ENCODE measurements around the gene LCN1.
"Not testable (repeated sequence)": the region's sequence is repeated elsewhere in the genome, so short reads cannot be mapped to it uniquely, and the experiment has no call there.

The LCN1 gene

GRCh38 chr9:135549478-135550343, 28.5 kb downstream of the LCN1 start:
- DNase-seq, result not testable (repeated sequence)

GRCh38 chr9:135550344-135550918, 29.2 kb downstream of the LCN1 start:
- DNase-seq, result no peak

- DNase-seq, result no peak
Observed at GRCh38 chr9:135551031-135551430, 29.8 kb downstream of the LCN1 start.

GRCh38 chr9:135551456-135551855, 30.2 kb downstream of the LCN1 start:
- DNase-seq, result no peak

GRCh38 chr9:135552021-135552697, 30.9 kb downstream of the LCN1 start:
- no peak for DNase-seq

- no peak for DNase-seq
Observed at GRCh38 chr9:135552698-135553171, 31.5 kb downstream of the LCN1 start.

GRCh38 chr9:135554718-135555117, 33.5 kb downstream of the LCN1 start:
- no peak for DNase-seq

GRCh38 chr9:135555203-135555602, 34.0 kb downstream of the LCN1 start:
- DNase-seq, result no peak

GRCh38 chr9:135555910-135556309, 34.7 kb downstream of the LCN1 start:
- no peak for DNase-seq

- no peak for DNase-seq
Observed at GRCh38 chr9:135559606-135560005, 38.4 kb downstream of the LCN1 start.

- no peak for DNase-seq
Observed at GRCh38 chr9:135561391-135562234, 40.4 kb downstream of the LCN1 start, which contains the start of gene PAEP. TSS of gene PAEP (plus strand) at chr9:135561756.

- DNase-seq, result no peak
Observed at GRCh38 chr9:135562235-135562745, 41.0 kb downstream of the LCN1 start.

- DNase-seq, result no peak
Observed at GRCh38 chr9:135563039-135563476, 41.8 kb downstream of the LCN1 start.

GRCh38 chr9:135563858-135564257, 42.6 kb downstream of the LCN1 start:
- DNase-seq, result no peak

GRCh38 chr9:135565141-135565628, 43.9 kb downstream of the LCN1 start:
- DNase-seq, result no peak

GRCh38 chr9:135565636-135566035, 44.4 kb downstream of the LCN1 start:
- no peak for DNase-seq

GRCh38 chr9:135566552-135566951, 45.3 kb downstream of the LCN1 start:
- no peak for DNase-seq

GRCh38 chr9:135567311-135567710, 46.1 kb downstream of the LCN1 start:
- DNase-seq, result no peak

GRCh38 chr9:135568026-135568425, 46.8 kb downstream of the LCN1 start:
- no peak for DNase-seq

- no peak for DNase-seq
Observed at GRCh38 chr9:135570456-135570855, 49.2 kb downstream of the LCN1 start.

- no peak for DNase-seq
Observed at GRCh38 chr9:135572233-135572632, 51.0 kb downstream of the LCN1 start.

- no peak for DNase-seq
Observed at GRCh38 chr9:135573124-135573523, 51.9 kb downstream of the LCN1 start.

All from activated CD4-positive, alpha-beta T cell treated with anti-CD3 and anti-CD28 coated beads, Interleukin-2, amount 50 U/mL, for 1 hour (primary cell).